Lung (tissue), 12 donors: ENCODE measurements around the gene SRPK2. TPM values are rescaled to one million over a fixed set of nuclear protein-coding genes. Genes with fewer than 3 reads are reported as not detected.

Source experiments
- ATAC-seq: fragments of 200-7000 bp; cut with Tn5 transposase; one replicate; pipeline ENCODE4 v1.9.1; 2020; ENCODE audit warnings: moderate number of reproducible peaks; ENCODE audit not compliant: insufficient read depth, low FRiP score
- DNase-seq, 3 donors: peaks; one replicate each; pipeline ENCODE4 v3.0.0-alpha.2; 2013 to 2017
- H3K27ac ChIP-seq, 2 donors: one replicate each; pipeline ENCODE4 v1.5.1; 2013; ENCODE audit warnings: mild to moderate bottlenecking in 2 of 2, moderate library complexity in 2 of 2, control low read depth in 1 of 2, inconsistent platforms in 1 of 2, low read depth in 1 of 2, low read length in 1 of 2
- H3K27me3 ChIP-seq, 3 donors: one replicate each; pipeline ENCODE4 v1.5.1; 2013; ENCODE audit warnings: low read length in 2 of 3; ENCODE audit not compliant: control insufficient read depth in 3 of 3, insufficient read depth in 3 of 3
- H3K36me3 ChIP-seq, 4 donors: one replicate each; pipeline ENCODE4 v1.5.1; 2013; ENCODE audit warnings: low read length in 4 of 4, mild to moderate bottlenecking in 1 of 4, moderate library complexity in 1 of 4; ENCODE audit not compliant: control insufficient read depth in 4 of 4, insufficient read depth in 4 of 4
- H3K4me1 ChIP-seq, 5 donors: one replicate each; pipeline ENCODE4 v1.5.1; 2013; ENCODE audit warnings: low read length in 5 of 5, mild to moderate bottlenecking in 2 of 5, moderate library complexity in 1 of 5; ENCODE audit not compliant: control insufficient read depth in 5 of 5, insufficient read depth in 5 of 5
- H3K4me3 ChIP-seq: one replicate; pipeline ENCODE4 v1.5.1; 2013; ENCODE audit warnings: mild to moderate bottlenecking, control low read depth, moderate library complexity
- H3K9ac ChIP-seq, 2 donors: one replicate each; pipeline ENCODE4 v1.5.1; 2013; ENCODE audit warnings: low read length in 2 of 2, control low read depth in 1 of 2; ENCODE audit not compliant: insufficient read depth in 1 of 2
- H3K9me3 ChIP-seq, 4 donors: one replicate each; pipeline ENCODE4 v1.5.1; 2013; ENCODE audit warnings: low read length in 3 of 4, mild to moderate bottlenecking in 1 of 4, moderate library complexity in 1 of 4; ENCODE audit not compliant: control insufficient read depth in 4 of 4, insufficient read depth in 3 of 4
- WGBS, 2 donors: extraction: QIAGEN DNeasy Blood & Tissue Kit; methylation state at CpG; one replicate each; pipeline ENCODE4 v1.1.7; 2013; 5-methylcytosine and 5-hydroxymethylcytosine counted together
- polyA plus RNA-seq, 2 donors: library from polyadenylated mRNA; stranded (reverse); fragments of 200-250 nt; gene quantifications; one replicate each; pipeline ENCODE4 v1.2.1, GENCODE V29; 2013
- total RNA-seq, 2 donors: library from RNA; depleted of rRNA in 1 of 2; stranded (reverse); fragments of >200 nt in 1 of 2; gene quantifications; one replicate each; pipeline ENCODE4 v1.2.1, GENCODE V29; 2014 to 2021
- TF ChIP-seq, protein P1 (sequence below): IDR thresholded peaks from 2 replicates; pipeline ENCODE4 v1.5.1; 2012; ENCODE audit warnings: mild to moderate bottlenecking; ENCODE audit errors: control extremely low read depth, extremely low read depth
- donor health status: control.
- donor health status: control.
- donor health status: Bipolar disorder and iron deficiency.
- donor health status: healthy.
- donor health status: DM: yes; HTN: yes; CAD: no.

Gene SRPK2
- total and polyA plus RNA-seq, 4 donors, result 10.8 to 71.2 (median 23.2) TPM

DNA sequence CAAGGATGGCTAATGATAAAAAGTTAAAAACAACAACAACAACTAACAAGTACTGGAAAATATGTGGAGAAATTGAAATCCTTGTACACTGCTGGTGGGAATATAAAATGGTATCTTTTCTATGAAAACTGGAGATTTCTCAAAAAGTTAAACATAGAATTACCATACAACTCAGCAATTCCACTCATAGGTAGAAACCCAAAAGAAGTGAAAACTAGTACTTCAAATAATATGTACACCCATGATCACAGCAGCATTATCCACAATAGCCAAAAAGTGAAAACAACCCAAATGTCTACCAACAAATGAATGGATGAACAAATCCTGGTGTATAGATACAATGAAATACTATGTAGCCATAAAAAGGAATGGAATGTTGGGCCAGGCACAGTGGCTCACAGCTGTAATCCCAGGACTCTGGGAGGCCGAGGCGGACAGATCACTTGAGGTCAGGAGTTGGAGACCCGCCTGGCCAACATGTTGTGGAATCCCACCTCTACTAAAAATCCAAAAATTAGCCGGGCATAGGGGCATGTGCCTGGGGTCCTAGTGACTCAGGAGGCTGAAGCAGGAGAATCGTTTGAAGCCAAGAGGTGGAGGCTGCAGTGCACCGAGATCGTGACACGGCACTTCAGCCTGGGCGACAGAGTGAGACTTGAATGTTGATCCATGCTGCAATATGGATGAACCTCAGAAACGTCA, 66.8 kb downstream of the SRPK2 start:
- H3K9me3 ChIP-seq, result no peaks in the 10 kb centered on the region
- 96% methylated on average over 10 of the region's 10 CpGs for WGBS, 2 donors
- no peak overlapping the region for H3K27ac ChIP-seq
- no peak overlapping the region for H3K4me3 ChIP-seq
- peaks cover 0 to 1% (median 0%) of the 10 kb centered on the region in 5 donors for H3K4me1 ChIP-seq
- DNase-seq, result no peak
- TF ChIP-seq, protein P1, sequence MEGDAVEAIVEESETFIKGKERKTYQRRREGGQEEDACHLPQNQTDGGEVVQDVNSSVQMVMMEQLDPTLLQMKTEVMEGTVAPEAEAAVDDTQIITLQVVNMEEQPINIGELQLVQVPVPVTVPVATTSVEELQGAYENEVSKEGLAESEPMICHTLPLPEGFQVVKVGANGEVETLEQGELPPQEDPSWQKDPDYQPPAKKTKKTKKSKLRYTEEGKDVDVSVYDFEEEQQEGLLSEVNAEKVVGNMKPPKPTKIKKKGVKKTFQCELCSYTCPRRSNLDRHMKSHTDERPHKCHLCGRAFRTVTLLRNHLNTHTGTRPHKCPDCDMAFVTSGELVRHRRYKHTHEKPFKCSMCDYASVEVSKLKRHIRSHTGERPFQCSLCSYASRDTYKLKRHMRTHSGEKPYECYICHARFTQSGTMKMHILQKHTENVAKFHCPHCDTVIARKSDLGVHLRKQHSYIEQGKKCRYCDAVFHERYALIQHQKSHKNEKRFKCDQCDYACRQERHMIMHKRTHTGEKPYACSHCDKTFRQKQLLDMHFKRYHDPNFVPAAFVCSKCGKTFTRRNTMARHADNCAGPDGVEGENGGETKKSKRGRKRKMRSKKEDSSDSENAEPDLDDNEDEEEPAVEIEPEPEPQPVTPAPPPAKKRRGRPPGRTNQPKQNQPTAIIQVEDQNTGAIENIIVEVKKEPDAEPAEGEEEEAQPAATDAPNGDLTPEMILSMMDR, result no peak
- ATAC-seq, result no peak
- H3K36me3 ChIP-seq, result no peaks in the 10 kb centered on the region
- H3K27me3 ChIP-seq, result no peaks in the 10 kb centered on the region
- no peak overlapping the region for H3K9ac ChIP-seq

DNA sequence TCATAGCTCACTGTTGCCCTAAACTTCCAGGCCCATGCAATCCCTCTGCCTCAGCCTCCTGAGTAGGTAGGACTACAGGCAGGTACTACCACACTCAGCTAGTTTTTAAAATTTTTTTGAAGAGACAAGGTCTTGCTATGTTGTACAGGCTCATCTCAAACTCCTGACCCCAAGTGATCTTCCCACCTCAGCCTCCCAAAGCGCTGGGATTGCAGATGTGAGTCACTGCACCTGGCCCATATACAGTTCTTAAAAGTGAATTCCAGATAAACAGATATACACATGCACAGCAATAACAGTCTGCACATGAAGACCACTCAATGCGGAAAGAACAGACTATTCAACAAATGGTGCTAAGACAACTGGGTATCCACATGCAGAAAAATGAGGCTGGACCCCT, 67.8 kb downstream of the SRPK2 start:
- Histone ChIP-seq H3K27me3 (no peaks in the 10 kb centered on the region), H3K9me3 (no peaks in the 10 kb centered on the region), H3K27ac (no peak overlapping the region), H3K4me3 (no peak overlapping the region), H3K36me3 (no peaks in the 10 kb centered on the region), H3K4me1 (peaks cover 0 to 2% (median 0%) of the 10 kb centered on the region in 5 donors), H3K9ac (no peak overlapping the region)
- DNase-seq (no peak), ATAC-seq (no peak)
- TF ChIP-seq, protein P1, result no peak
- WGBS, 2 donors, result 97 to 98% methylated on average over 2 of the region's 2 CpGs

DNA sequence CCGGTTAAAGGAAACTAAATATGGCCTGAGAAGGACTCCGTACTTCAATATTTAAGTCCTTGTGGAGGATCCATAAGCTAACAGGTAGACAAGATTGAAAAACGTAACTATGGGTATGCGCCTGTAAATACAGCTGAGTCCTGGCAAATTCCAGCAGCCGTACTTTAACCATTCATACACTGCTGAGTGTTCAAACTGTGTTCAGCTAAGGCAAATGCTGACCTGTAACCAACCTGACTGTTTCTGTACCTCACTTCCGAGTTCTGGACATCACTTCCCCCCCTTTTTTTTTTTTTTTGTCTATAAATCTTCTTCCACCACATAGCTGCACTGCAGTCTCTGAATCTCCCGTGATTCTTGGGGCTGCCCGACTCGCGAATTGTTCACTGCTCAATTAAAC, 69.1 kb downstream of the SRPK2 start:
- ATAC-seq (no peak), DNase-seq (no peak)
- TF ChIP-seq, protein P1, result no peak
- H3K27ac ChIP-seq, result no peak overlapping the region
- no peak overlapping the region for H3K4me3 ChIP-seq
- peaks cover 0 to 2% (median 0%) of the 10 kb centered on the region in 5 donors for H3K4me1 ChIP-seq
- H3K36me3 ChIP-seq, result no peaks in the 10 kb centered on the region
- H3K9me3 ChIP-seq, result no peaks in the 10 kb centered on the region
- no peak overlapping the region for H3K9ac ChIP-seq
- WGBS, 2 donors, result 71 to 79% methylated on average over 10 of the region's 10 CpGs
- no peaks in the 10 kb centered on the region for H3K27me3 ChIP-seq
